ENCODE results near the gene COMMD6.

The COMMD6 gene

DNA sequence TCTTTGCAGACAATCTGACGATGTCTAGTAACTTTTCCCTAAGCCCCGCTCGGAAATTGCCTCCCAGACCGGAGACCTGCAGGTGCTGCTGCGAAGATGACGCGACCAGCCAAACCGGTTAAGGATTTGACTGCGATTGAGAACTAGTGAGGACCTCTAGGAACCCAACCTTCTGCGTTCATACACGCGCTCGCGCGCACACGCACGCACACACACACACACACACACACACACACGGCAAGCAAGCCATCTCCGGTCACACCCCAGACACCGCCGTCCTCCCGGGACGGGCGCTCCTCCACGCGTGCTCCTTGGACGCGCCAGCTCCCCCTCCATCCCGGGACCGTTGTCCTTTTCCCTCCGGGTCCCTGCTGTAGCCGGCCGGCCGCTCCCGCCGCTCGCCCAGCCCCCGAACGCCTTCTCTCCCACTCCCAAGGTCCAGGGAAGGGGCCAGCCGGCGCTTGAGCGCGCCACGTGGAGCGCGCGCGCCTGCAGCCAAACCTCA is 56.9 kb downstream of the COMMD6 start:
- peak; percentile 63 for DNase-seq (ENCODE audit: low read depth)
- H3K4me3 ChIP-seq (ENCODE audit: control insufficient read depth, low read depth, low read length): peak overlapping the region; percentile 73
- TF ChIP-seq, protein P1, sequence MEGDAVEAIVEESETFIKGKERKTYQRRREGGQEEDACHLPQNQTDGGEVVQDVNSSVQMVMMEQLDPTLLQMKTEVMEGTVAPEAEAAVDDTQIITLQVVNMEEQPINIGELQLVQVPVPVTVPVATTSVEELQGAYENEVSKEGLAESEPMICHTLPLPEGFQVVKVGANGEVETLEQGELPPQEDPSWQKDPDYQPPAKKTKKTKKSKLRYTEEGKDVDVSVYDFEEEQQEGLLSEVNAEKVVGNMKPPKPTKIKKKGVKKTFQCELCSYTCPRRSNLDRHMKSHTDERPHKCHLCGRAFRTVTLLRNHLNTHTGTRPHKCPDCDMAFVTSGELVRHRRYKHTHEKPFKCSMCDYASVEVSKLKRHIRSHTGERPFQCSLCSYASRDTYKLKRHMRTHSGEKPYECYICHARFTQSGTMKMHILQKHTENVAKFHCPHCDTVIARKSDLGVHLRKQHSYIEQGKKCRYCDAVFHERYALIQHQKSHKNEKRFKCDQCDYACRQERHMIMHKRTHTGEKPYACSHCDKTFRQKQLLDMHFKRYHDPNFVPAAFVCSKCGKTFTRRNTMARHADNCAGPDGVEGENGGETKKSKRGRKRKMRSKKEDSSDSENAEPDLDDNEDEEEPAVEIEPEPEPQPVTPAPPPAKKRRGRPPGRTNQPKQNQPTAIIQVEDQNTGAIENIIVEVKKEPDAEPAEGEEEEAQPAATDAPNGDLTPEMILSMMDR (conservative IDR thresholded peaks at IDR 0.05; ENCODE audit: control insufficient read depth, insufficient read depth, low read depth, low read length): no peak

DNA sequence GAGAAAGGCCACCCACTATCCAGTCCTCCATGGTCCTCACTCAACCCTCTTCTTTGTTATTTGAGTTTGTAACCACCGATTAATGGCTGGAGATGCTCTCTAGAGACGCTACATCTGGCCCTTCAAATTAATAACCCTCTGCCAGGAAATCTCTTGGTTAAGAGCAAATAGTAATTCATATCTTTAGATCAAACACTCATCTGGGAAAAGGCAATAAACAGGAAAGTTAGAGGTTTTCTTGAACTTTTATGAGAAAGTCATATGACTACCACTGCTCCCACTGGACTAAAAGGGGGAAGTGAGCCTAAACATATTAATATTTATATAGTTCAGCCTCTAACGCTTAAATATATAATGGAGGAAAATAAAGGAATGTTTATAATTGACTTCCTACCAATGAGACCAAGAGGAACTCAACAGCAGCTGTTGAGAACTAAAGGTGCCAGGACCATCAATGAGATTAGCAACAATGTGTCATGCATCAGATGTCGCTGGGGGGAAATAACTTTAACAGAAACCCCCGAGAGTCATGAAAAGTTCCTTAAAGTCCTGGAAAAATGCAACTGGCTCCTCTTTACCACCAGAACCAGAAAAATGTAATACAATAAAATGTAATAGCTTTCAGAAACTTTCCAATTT is 58.4 kb downstream of the COMMD6 start:
- TF ChIP-seq, protein P1 (conservative IDR thresholded peaks at IDR 0.05; ENCODE audit: control insufficient read depth, insufficient read depth, low read depth, low read length): no peak
- DNase-seq (ENCODE audit: low read depth): no peak
- no peak overlapping the region for H3K4me3 ChIP-seq (ENCODE audit: control insufficient read depth, low read depth, low read length)

DNA sequence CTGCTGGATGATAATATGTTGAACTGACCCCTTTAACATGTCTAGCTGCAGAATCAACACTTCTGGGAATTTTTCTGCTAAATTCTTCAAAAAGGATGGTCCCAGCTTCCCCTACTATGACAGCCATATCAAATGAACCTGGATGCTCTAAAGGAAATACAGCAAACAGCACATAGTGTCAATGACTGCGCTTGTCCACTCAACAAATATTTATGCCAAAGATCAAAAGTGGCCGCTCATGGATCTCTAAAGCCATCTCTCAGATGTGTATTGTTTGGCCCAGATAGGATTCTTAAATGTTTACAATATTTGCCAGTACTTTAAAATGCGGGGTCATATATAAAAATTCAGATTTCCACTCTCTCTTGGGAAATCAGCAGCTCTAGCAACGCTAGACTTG is 59.0 kb downstream of the COMMD6 start:
- DNase-seq (ENCODE audit: low read depth): no peak
- TF ChIP-seq, protein P1 (conservative IDR thresholded peaks at IDR 0.05; ENCODE audit: control insufficient read depth, insufficient read depth, low read depth, low read length): no peak
- no peak overlapping the region for H3K4me3 ChIP-seq (ENCODE audit: control insufficient read depth, low read depth, low read length)
